GM23248 (cell line): ENCODE data around the gene VPS4A.

Source experiments
- EZH2 ChIP-seq: fragments of 200-600 bp; sonication (generic); IDR thresholded peaks from 2 replicates; pipeline ENCODE4 v1.6.1; 2018; ENCODE audit warnings: antibody characterized with exemption, mild to moderate bottlenecking; ENCODE audit not compliant: insufficient read depth, poor library complexity, severe bottlenecking
- EZH2phosphoT487 ChIP-seq: fragments of 200-600 bp; sonication (generic); IDR thresholded peaks from 2 replicates; pipeline ENCODE4 v1.6.1; 2018; ENCODE audit warnings: antibody characterized with exemption, moderate library complexity, mild to moderate bottlenecking, low read depth; ENCODE audit not compliant: insufficient read depth

DNA sequence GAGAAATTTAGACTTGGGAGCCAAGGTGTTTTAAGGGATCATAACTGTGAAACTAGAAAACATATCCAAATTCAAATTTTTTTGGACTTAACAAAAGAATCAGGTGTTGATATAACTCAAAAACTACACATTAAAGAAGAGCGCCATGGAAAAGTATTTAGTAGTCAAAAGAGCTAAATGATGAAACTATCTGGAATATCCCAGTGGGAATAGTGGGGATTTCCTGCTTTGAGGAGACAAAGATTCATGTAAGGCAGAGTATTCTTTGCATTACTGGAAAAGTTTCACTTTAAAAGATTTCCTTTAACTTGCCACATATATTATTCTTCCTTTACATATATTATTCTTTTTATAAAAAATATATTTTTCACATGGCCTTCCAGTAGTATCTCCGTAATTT is 40.3 kb upstream of the VPS4A start:
- TF ChIP-seq EZH2 (no peak), EZH2phosphoT487 (no peak)
